Endothelial cell of umbilical vein (primary cell): ENCODE data around the gene ABCG4. TPM values are rescaled to one million over a fixed set of nuclear protein-coding genes. Genes with fewer than 3 reads are reported as not detected.

Experiments used
- BruUV-seq: library from RNA; stranded (reverse); fragments of 400-500 nt; replicated peaks from 2 replicates; lab custom pipeline; 2021; lab: Mats Ljungman, UMichigan
- CTCF ChIA-PET: fragments of 300-600, 350-600 bp; sonication (Branson Sonifier 250); formaldehyde crosslinking; loops from one replicate; lab custom pipeline; 2021; ENCODE audit warnings: antibody characterized with exemption, inconsistent platforms; lab: Charles Lee
- POLR2A ChIA-PET: fragments of 300-600, 350-600 bp; sonication (Branson Sonifier 250); formaldehyde crosslinking; loops from one replicate; lab custom pipeline; 2021; ENCODE audit warnings: antibody characterized with exemption, inconsistent platforms; lab: Charles Lee
- DNase-seq: peaks from one replicate; pipeline ENCODE4 v3.0.0-alpha.2; 2011; ENCODE audit warnings: low read depth, low spot score
- FAIRE-seq: peaks from 2 replicates; lab custom pipeline; 2011; peaks lifted over from hg19 to GRCh38; lab: Jason Lieb, UNC
- H2AFZ ChIP-seq: 2 replicates; pipeline ENCODE4 v1.6.0; 2012; ENCODE audit warnings: low read depth, low read length, control low read depth, inconsistent platforms
- H3K27ac ChIP-seq: 2 replicates; pipeline ENCODE4 v1.5.1; 2011; ENCODE audit warnings: low read depth, mild to moderate bottlenecking, control low read depth, low read length, moderate library complexity; ENCODE audit not compliant: insufficient read depth
- H3K27me3 ChIP-seq, 2 experiments: 2 replicates each; pipeline versions ENCODE4 v1.6.0 to v1.6.1; 2011; ENCODE audit warnings: low read length in 2 of 2, mixed read lengths in 1 of 2; ENCODE audit not compliant: control insufficient read depth in 2 of 2, insufficient read depth in 2 of 2
- H3K36me3 ChIP-seq, 2 experiments: 2 replicates in 1 of 2; 3 replicates in 1 of 2; pipeline ENCODE4 v1.5.1; 2011; ENCODE audit warnings: low read length in 2 of 2, mild to moderate bottlenecking in 1 of 2, moderate library complexity in 1 of 2; ENCODE audit not compliant: control insufficient read depth in 2 of 2, insufficient read depth in 2 of 2; ENCODE audit errors: extremely low read depth in 1 of 2
- H3K4me1 ChIP-seq: 3 replicates; pipeline ENCODE4 v1.5.1; 2011; ENCODE audit warnings: mild to moderate bottlenecking, low read length; ENCODE audit not compliant: control insufficient read depth, insufficient read depth; ENCODE audit errors: extremely low read depth
- H3K4me2 ChIP-seq: 2 replicates; pipeline ENCODE4 v1.6.1; 2011; ENCODE audit warnings: low read length, control low read depth, mixed read lengths; ENCODE audit not compliant: insufficient read depth
- H3K4me3 ChIP-seq, 3 experiments: fragments of 200-600 bp in 1 of 3; sonication (generic), shearing (Covaris generic) in 1 of 3; replicated peaks in 1 of 3; 2 replicates each; pipeline ENCODE4 v1.5.1; 2011 to 2016; ENCODE audit warnings: control low read depth in 3 of 3, low read length in 3 of 3, mild to moderate bottlenecking in 2 of 3, inconsistent platforms in 1 of 3, low read depth in 1 of 3, moderate library complexity in 1 of 3; ENCODE audit not compliant: insufficient read depth in 1 of 3
- H3K79me2 ChIP-seq: 2 replicates; pipeline ENCODE4 v1.6.0; 2012; ENCODE audit warnings: low read length, inconsistent platforms; ENCODE audit not compliant: control insufficient read depth, insufficient read depth
- H3K9ac ChIP-seq: replicated peaks from 2 replicates; pipeline ENCODE3; 2011; ENCODE audit warnings: low read length, control low read depth; ENCODE audit not compliant: insufficient read depth; ENCODE audit errors: extremely low read depth
- H3K9me1 ChIP-seq: replicated peaks from 3 replicates; pipeline ENCODE4 v1.6.0; 2011; ENCODE audit warnings: mild to moderate bottlenecking, low read length; ENCODE audit not compliant: control insufficient read depth, insufficient read depth; ENCODE audit errors: extremely low read depth
- H3K9me3 ChIP-seq: replicated peaks from 2 replicates; pipeline ENCODE4 v1.5.1; 2012; ENCODE audit warnings: low read length, inconsistent platforms; ENCODE audit not compliant: control insufficient read depth, insufficient read depth
- H4K20me1 ChIP-seq: replicated peaks from 2 replicates; pipeline ENCODE3; 2011; ENCODE audit warnings: mild to moderate bottlenecking, low read length; ENCODE audit not compliant: control insufficient read depth, insufficient read depth; ENCODE audit errors: extremely low read depth
- CTCF ChIP-seq, 2 donors: IDR thresholded peaks; 1 replicate in 1 of 2; 2 replicates in 1 of 2; pipeline ENCODE4 v1.5.1; 2011; ENCODE audit warnings: low read length in 2 of 2, mild to moderate bottlenecking in 2 of 2, moderate library complexity in 2 of 2, control low read depth in 1 of 2, inconsistent platforms in 1 of 2, low read depth in 1 of 2; ENCODE audit not compliant: insufficient read depth in 1 of 2; ENCODE audit errors: extremely low read depth in 1 of 2
- EZH2 ChIP-seq: IDR thresholded peaks from 2 replicates; pipeline ENCODE4 v1.6.1; 2012; ENCODE audit warnings: borderline replicate concordance, low read depth, mild to moderate bottlenecking, moderate library complexity, low read length, inconsistent platforms; ENCODE audit not compliant: severe bottlenecking
- FOS ChIP-seq: IDR thresholded peaks from 2 replicates; pipeline ENCODE4 v1.6.1; 2011; ENCODE audit warnings: mild to moderate bottlenecking, low read length, moderate library complexity, borderline replicate concordance; ENCODE audit not compliant: insufficient read depth
- GATA2 ChIP-seq: IDR thresholded peaks from 2 replicates; pipeline ENCODE4 v1.7.0; 2011; ENCODE audit warnings: low read depth, mild to moderate bottlenecking, moderate library complexity, mixed read lengths, low read length; ENCODE audit not compliant: insufficient read length, insufficient read depth
- JUN ChIP-seq: IDR thresholded peaks from 2 replicates; pipeline ENCODE4 v1.6.1; 2011; ENCODE audit warnings: borderline replicate concordance, low read depth; ENCODE audit not compliant: insufficient read length, insufficient read depth
- MYC ChIP-seq: IDR thresholded peaks from one replicate; pipeline ENCODE4 v1.6.1; 2011; ENCODE audit warnings: mild to moderate bottlenecking, low read depth, low read length
- POLR2A ChIP-seq: IDR thresholded peaks from 2 replicates; pipeline ENCODE4 v1.6.1; 2012; ENCODE audit warnings: low read depth, mild to moderate bottlenecking, control low read depth, low read length
- POLR2AphosphoS5 ChIP-seq: IDR thresholded peaks from 2 replicates; pipeline ENCODE4 v1.6.1; 2012; ENCODE audit warnings: low read depth, mild to moderate bottlenecking, control low read depth, low read length, moderate library complexity; ENCODE audit not compliant: insufficient read depth
- dilution Hi-C: fragments of 300-500 bp; cut with MboI; formaldehyde crosslinking; loops from one replicate; pipeline ENCODE4 v1.15.0; 2019; ENCODE audit warnings: low sequenced_read_pairs; ENCODE audit not compliant: extremely low pct_ligation_motif_present
- intact Hi-C: fragments of 100-400 bp; cut with micrococcal nuclease; formaldehyde crosslinking; loops from one replicate; pipeline ENCODE4 v1.10.0; 2022
- polyA plus RNA-seq, 4 experiments: library from polyadenylated mRNA; depleted of rRNA in 3 of 4; stranded (reverse) in 3 of 4; unstranded in 1 of 4; fragments of >200 nt; gene quantifications; 2 replicates each; pipeline versions ENCODE4 v1.2.1 to v1.2.3, GENCODE V29; 2011 to 2012; ENCODE audit warnings: missing spikeins in 1 of 4
- total RNA-seq: library from RNA; stranded (reverse); gene quantifications from 2 replicates; pipeline ENCODE4 v1.2.3, GENCODE V29; 2021
- TF ChIP-seq, protein P1 (sequence below): IDR thresholded peaks from 2 replicates; pipeline ENCODE4 v1.6.1; 2011; ENCODE audit not compliant: insufficient read depth, insufficient read length

ABCG4 gene
- total and polyA plus RNA-seq, 2 donors (not counting 3 experiments of a cell fraction or from before 2014, with no cell fraction given), result 1.0 to 1.7 TPM

DNA sequence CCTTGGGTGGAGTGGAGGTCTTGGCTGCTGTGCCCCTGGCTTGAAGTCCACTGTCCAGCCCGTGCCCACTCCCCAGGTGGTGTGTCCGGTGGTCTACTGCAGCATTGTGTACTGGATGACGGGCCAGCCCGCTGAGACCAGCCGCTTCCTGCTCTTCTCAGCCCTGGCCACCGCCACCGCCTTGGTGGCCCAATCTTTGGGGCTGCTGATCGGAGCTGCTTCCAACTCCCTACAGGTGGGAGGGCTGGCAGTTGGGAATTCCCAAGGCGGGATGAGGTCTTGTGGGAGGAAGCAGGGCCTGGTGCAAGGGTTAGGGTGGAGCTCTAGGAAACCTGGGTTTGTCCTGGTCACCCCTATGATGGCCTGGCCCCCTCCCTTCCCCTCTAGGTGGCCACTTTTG, 11.3 kb downstream of the ABCG4 start:
- CTCF ChIA-PET, result interaction anchor here (0.6 to 1.5 kb wide), 7 partner anchors 9 to 36 kb away, joined by 3 to 4 read pairs (median 3); no protein-coding TSS in a partner anchor
- Histone ChIP-seq H3K79me2 (no peaks in the 10 kb centered on the region), H3K9me3 (no peaks in the 10 kb centered on the region), H3K4me3 (no peak overlapping the region), H2AFZ (no peak overlapping the region), H3K27me3 (peaks cover 0 to 1% of the 10 kb centered on the region in 2 experiments), H3K4me2 (no peak overlapping the region), H3K36me3 (no peaks in the 10 kb centered on the region), H3K9me1 (no peaks in the 10 kb centered on the region), H3K4me1 (no peaks in the 10 kb centered on the region), H3K9ac (no peak overlapping the region), H3K27ac (no peak overlapping the region), H4K20me1 (no peaks in the 10 kb centered on the region)
- FAIRE-seq (no peak), DNase-seq (no peak)
- intact Hi-C loops (no loop called here), dilution Hi-C loops (no loop called here)
- POLR2A ChIA-PET, result no interaction called here
- no peak for TF ChIP-seq GATA2
- TF ChIP-seq FOS, result no peak
- no peak for TF ChIP-seq JUN
- no peak for TF ChIP-seq POLR2A
- no peak for TF ChIP-seq MYC
- TF ChIP-seq POLR2AphosphoS5, result no peak
- TF ChIP-seq, protein P1, sequence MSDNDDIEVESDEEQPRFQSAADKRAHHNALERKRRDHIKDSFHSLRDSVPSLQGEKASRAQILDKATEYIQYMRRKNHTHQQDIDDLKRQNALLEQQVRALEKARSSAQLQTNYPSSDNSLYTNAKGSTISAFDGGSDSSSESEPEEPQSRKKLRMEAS, result no peak
- no peak for TF ChIP-seq CTCF (IDR thresholded peaks at IDR 0.05; ENCODE audit: extremely low read depth in 1 of 2, insufficient read depth in 1 of 2, low read depth in 1 of 2, low read length in 2 of 2)
- TF ChIP-seq EZH2, result no peak
- no TSS peak for BruUV-seq
